GM12864 (cell line): Measurements from ENCODE around the gene BMPER.

Source experiments
- DNase-seq: peaks from one replicate; pipeline ENCODE4 v3.0.0-alpha.2; 2011; ENCODE audit warnings: low read depth
- H3K4me3 ChIP-seq: 2 replicates; pipeline ENCODE4 v1.5.1; 2011; ENCODE audit warnings: mild to moderate bottlenecking, low read depth, low read length, control low read depth
- TF ChIP-seq, protein P1 (sequence below): IDR thresholded peaks from 2 replicates; pipeline ENCODE4 v1.5.1; 2011; ENCODE audit warnings: low read depth, mild to moderate bottlenecking, moderate library complexity, low read length, control low read depth, inconsistent platforms; ENCODE audit errors: missing control alignments

The BMPER gene

DNA sequence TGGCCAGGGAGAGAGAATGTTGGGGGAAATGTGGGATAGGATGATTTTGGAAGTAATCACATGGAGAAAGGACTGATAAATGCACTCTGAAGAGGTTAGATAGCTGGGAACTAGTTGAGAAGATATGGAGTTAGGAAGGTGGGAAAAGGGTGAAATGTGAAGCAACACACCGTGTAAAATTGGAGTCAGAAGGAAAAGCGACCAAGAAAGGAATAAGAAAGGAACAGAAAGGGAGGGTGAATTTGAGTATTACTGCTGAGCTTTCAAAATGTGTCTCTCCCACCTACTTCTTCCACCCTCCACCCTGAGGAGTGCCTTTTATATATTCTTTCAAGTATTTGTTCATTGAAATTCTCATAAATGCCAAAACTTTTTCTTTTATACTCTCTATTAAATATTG is 171.8 kb downstream of the BMPER start:
- no peak overlapping the region for H3K4me3 ChIP-seq
- TF ChIP-seq, protein P1, sequence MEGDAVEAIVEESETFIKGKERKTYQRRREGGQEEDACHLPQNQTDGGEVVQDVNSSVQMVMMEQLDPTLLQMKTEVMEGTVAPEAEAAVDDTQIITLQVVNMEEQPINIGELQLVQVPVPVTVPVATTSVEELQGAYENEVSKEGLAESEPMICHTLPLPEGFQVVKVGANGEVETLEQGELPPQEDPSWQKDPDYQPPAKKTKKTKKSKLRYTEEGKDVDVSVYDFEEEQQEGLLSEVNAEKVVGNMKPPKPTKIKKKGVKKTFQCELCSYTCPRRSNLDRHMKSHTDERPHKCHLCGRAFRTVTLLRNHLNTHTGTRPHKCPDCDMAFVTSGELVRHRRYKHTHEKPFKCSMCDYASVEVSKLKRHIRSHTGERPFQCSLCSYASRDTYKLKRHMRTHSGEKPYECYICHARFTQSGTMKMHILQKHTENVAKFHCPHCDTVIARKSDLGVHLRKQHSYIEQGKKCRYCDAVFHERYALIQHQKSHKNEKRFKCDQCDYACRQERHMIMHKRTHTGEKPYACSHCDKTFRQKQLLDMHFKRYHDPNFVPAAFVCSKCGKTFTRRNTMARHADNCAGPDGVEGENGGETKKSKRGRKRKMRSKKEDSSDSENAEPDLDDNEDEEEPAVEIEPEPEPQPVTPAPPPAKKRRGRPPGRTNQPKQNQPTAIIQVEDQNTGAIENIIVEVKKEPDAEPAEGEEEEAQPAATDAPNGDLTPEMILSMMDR: no peak
- DNase-seq: no peak

DNA sequence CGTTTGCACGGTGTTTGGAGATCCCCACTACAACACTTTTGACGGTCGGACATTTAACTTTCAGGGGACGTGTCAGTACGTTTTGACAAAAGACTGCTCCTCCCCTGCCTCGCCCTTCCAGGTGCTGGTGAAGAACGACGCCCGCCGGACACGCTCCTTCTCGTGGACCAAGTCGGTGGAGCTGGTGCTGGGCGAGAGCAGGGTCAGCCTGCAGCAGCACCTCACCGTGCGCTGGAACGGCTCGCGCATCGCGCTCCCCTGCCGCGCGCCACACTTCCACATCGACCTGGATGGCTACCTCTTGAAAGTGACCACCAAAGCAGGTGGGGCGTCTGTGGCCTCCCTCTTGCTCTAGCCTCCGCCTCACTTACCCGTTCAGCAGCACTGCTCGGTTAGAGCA is 173.5 kb downstream of the BMPER start:
- TF ChIP-seq, protein P1: no peak

DNA sequence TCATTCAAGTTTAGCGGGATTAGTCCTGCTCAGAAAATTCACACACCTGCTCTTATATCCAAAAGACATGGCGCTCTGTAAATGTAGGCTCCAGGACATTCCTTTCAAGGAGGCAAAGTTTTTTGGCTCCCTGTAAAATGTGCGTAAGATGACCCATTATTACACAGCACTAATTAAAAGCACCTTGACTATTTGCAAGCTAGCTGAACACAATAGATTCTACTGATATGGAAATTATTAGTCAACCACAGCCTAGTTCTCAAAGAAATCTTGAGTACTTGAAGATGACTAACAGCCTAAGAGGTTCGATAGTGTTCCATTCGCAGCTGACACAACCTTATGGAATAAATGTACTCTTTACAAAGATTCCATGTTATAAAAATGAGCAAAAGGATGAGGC is 175.2 kb downstream of the BMPER start:
- DNase-seq: no peak
- TF ChIP-seq, protein P1: no peak

More for the DNA sequence above, 173.5 kb downstream of the BMPER start:
- DNase-seq: no peak
- no peak overlapping the region for H3K4me3 ChIP-seq

DNA sequence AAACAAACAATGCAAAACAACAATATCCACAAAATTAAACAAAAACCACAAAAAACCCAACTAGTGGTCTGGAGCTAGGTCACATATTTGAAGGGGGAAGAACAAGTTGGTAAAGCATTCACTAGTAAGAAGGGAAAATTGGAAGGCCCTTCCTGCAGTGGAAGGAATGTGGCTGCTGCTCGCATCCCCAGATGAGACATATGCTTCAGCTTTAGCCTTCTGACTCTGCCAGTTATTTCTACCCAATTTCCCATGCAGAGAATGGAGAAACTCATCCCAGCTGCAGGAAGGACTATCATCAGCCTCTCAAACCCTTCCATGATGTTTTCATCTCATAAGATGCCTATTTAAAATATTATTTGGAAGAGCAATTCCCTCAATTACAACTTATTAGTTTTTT is 176.6 kb downstream of the BMPER start:
- no peak overlapping the region for H3K4me3 ChIP-seq
- DNase-seq: no peak
- TF ChIP-seq, protein P1: no peak

More for the DNA sequence above, 175.2 kb downstream of the BMPER start:
- no peak overlapping the region for H3K4me3 ChIP-seq

DNA sequence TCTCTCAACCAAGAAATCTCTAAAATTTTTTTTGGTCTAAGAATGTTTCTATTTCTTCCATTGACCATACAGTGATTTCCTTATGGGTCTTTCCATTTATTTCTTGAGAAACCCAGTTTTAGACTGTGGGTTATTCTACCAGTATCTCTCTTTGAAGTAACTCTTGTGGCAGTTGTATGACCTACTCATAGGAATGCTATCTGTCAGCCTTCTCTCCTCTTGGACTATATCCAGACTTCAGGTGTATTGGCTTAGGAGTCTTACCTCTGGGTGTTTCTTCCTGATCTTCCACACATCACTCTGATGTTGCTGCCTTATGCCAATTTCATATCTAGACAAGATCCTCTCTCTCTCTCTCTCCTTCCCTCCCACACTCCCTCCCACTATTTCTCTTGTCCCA is 178.1 kb downstream of the BMPER start:
- TF ChIP-seq, protein P1: no peak
- no peak overlapping the region for H3K4me3 ChIP-seq
- DNase-seq: no peak

DNA sequence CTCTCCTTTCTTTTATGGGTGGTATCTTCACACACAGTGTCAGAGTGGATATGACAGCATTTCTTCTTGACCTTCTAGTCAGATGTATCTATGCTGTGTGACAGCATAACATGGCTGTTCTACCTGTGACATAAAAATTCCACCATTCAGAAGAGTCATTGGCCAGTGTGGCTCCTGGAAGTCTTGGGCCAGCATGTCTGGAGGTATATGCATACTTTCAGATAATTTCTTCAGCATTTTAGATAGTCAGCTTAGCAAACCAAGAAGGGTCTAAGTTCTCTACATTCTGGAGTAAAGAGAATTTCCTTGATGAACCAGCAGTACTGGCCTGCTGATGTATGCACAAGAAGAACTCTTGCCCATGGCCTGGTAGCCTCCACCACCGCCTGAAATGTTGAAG is 179.3 kb downstream of the BMPER start:
- DNase-seq: no peak
- H3K4me3 ChIP-seq: no peak overlapping the region
- TF ChIP-seq, protein P1: no peak

DNA sequence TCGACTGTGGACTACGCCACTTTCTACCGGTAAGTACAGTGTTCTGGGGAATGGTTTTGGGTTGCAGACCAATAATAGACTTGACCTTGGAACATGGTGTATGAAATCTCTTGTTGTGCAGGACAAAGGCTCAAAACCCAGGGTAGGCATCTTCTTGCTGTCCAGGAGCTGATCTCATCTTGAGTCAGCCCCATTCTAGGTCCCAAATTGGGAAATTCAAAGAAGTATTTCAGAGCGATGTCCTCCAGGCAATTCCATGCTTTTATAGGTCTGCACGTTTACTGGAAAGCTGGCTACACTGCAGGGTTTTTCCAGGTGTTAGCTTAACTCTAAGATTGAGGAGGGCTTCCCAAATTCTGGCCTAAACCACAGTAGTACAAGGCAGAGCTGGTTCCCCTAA is 180.7 kb downstream of the BMPER start:
- H3K4me3 ChIP-seq: no peak overlapping the region
- TF ChIP-seq, protein P1: no peak
- no peak for DNase-seq
